ENCODE data around the gene OR6K6.
A peak's percentile ranks its signal among the peaks of the same experiment; 100 is the strongest.

The OR6K6 gene

GRCh38 chr1:158754420-158754819, at the start of gene OR6K6:
TSS of gene OR6K6 (plus strand) at chr1:158754720. CDS start at chr1:158754888, 168 bp downstream.
- DNase-seq (ENCODE audit: low spot score), result no peak

GRCh38 chr1:158706096-158706495, 48.4 kb upstream of the OR6K6 start:
- no peak for DNase-seq (ENCODE audit: low spot score)

- DNase-seq (ENCODE audit: low spot score), result no peak
Measured at GRCh38 chr1:158711098-158711497, 43.4 kb upstream of the OR6K6 start.

GRCh38 chr1:158714754-158715153, 39.8 kb upstream of the OR6K6 start:
- no peak for DNase-seq (ENCODE audit: low spot score)

GRCh38 chr1:158716335-158716734, 38.2 kb upstream of the OR6K6 start:
- DNase-seq (ENCODE audit: low spot score), result no peak

GRCh38 chr1:158717344-158717743, 37.2 kb upstream of the OR6K6 start:
- DNase-seq (ENCODE audit: low spot score), result no peak

GRCh38 chr1:158719664-158720063, 34.9 kb upstream of the OR6K6 start:
- no peak for DNase-seq (ENCODE audit: low spot score)

- no peak for DNase-seq (ENCODE audit: low spot score)
Measured at GRCh38 chr1:158720620-158721019, 33.9 kb upstream of the OR6K6 start, which contains the start of gene OR6K3. TSS of gene OR6K3 (minus strand) at chr1:158720720. CDS start at chr1:158718115, 2,605 bp downstream.

GRCh38 chr1:158724442-158724841, 30.1 kb upstream of the OR6K6 start:
- no peak for DNase-seq (ENCODE audit: low spot score)

GRCh38 chr1:158728510-158729225, 25.9 kb upstream of the OR6K6 start:
- DNase-seq (ENCODE audit: low spot score), result no peak

- no peak for DNase-seq (ENCODE audit: low spot score)
Measured at GRCh38 chr1:158730453-158730852, 24.1 kb upstream of the OR6K6 start.

GRCh38 chr1:158731707-158732106, 22.8 kb upstream of the OR6K6 start:
- no peak for DNase-seq (ENCODE audit: low spot score)

- DNase-seq (ENCODE audit: low spot score), result peak; percentile 53
Measured at GRCh38 chr1:158732524-158732923, 22.0 kb upstream of the OR6K6 start.

- no peak for DNase-seq (ENCODE audit: low spot score)
Measured at GRCh38 chr1:158735848-158736247, 18.7 kb upstream of the OR6K6 start.

- DNase-seq (ENCODE audit: low spot score), result no peak
Measured at GRCh38 chr1:158752155-158752712, 2.3 kb upstream of the OR6K6 start.

GRCh38 chr1:158771950-158772866, 17.7 kb downstream of the OR6K6 start, which contains the start of gene OR6N1:
TSS of gene OR6N1 (minus strand) at chr1:158772195. CDS start at chr1:158766682, 5,513 bp downstream.
- peak; percentile 11 for DNase-seq (ENCODE audit: low spot score)

- DNase-seq (ENCODE audit: low spot score), result no peak
Measured at GRCh38 chr1:158781104-158781503, 26.6 kb downstream of the OR6K6 start, which contains the start of gene OR6N2. TSS of gene OR6N2 (minus strand) at chr1:158781204. CDS start at chr1:158777635, 3,569 bp downstream.

GRCh38 chr1:158793604-158794003, 39.1 kb downstream of the OR6K6 start:
- peak; percentile 35 for DNase-seq (ENCODE audit: low spot score)

GRCh38 chr1:158794247-158794646, 39.7 kb downstream of the OR6K6 start:
- no peak for DNase-seq (ENCODE audit: low spot score)

- DNase-seq (ENCODE audit: low spot score), result no peak
Measured at GRCh38 chr1:158798531-158798930, 44.0 kb downstream of the OR6K6 start.

GRCh38 chr1:158799689-158800088, 45.2 kb downstream of the OR6K6 start:
- DNase-seq (ENCODE audit: low spot score), result peak; percentile 56

- DNase-seq (ENCODE audit: low spot score), result no peak
Measured at GRCh38 chr1:158800526-158800925, 46.0 kb downstream of the OR6K6 start.
